GM21528 (cell line): ENCODE data around the gene WDR4.
"Not testable (repeated sequence)": the region's sequence is repeated elsewhere in the genome, so short reads cannot be mapped to it uniquely, and the experiment has no call there.

Experiments used
- ATAC-seq: cut with Tn5 transposase; IDR thresholded peaks from one replicate; pipeline ENCODE4 v1.9.1; 2021; ENCODE audit warnings: mild to moderate bottlenecking, moderate library complexity; ENCODE audit not compliant: unreplicated experiment, low FRiP score

The WDR4 gene

DNA sequence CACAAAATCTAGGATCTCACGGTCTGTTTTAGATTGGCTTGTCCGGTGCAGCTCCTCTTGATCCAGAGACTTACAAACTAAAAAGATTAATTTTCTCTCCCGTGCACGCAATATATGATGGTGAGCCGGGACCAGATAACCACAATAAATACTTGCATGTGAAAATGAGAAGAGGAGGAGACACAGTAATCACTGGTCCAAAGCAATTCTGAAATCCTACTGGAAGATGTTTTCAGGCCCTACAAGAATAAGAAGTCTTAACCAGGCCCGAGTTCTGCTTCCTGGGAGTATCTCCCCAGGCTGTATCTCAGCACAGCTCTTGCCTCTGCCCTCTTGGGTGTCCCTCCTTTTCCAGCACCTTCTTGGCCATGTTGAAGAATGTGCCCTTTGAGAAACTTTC, 1.0 kb upstream of the WDR4 start:
- ATAC-seq: no peak

DNA sequence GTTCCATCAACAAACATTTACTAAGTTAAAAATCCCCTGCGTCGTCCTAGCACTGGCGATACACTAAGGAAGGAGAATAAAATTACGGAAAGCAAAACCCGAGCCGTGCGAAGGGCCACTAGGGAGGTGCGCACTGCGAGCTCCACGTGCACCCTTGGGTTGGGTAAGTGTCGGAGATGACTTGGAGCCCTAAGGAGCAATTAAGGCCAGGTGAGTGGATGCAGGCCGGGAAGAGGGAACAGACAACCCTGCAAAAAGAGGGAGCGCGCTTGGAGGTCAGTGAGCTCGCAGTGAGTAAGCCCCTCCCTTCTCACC, 704 bp downstream of the WDR4 start:
- no peak for ATAC-seq

DNA sequence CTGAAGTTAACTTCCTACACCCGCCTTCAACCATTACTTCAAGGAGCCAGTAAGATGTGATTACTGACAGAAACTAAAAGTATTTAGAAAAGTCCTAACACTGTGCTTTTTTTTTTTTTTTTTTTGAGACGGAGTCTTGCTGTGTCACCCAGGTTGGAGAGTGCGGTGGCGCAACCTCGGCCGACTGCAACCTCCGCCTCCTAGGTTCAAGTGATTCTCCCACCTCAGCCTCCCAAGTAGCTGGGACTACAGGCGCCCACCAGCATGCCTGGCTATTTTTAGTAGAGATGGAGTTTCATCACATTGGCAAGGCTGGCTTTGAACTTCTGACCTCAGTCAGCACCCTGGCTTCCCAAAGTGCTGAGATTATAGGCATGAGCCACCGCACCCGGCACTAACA, 3.5 kb downstream of the WDR4 start:
- not testable (repeated sequence) for ATAC-seq

DNA sequence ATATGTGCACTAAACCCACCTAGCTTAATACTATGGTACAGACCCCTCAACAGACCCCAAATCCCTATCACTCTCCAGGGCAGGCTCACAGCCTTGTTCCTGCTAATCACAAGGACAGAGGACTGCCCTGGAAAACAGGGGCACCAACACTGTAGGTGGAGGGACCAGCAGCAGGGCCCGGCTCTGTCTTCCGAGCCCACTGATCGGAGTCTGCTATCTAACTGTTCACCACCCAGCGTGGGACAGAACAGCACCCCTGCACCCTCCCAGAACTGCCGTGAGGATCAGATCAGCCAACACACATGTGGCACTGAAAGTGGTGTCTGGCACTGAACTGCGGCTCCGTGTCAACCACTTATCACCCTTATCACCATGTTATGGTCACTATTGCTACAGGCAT, 6.2 kb downstream of the WDR4 start:
- no peak for ATAC-seq

DNA sequence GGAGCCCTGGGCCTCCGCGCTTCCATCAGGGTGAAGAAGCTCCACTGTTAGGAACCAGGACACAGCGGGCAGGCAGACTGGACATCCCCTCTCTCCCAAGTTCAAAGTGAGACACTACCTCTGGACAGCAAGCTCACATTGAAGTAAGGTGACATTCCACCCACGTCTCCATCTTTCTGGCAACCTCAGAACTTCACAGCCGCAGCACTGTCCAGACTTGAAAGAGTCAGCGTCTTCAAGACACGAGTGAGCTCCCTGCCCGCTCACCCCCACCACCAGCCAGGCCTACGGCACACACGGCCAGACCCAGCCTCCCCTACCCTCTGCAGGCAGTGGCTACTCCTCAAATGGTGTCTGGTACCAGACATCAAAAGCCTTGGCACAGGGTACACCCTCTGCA, 11.1 kb downstream of the WDR4 start:
- ATAC-seq: no peak

DNA sequence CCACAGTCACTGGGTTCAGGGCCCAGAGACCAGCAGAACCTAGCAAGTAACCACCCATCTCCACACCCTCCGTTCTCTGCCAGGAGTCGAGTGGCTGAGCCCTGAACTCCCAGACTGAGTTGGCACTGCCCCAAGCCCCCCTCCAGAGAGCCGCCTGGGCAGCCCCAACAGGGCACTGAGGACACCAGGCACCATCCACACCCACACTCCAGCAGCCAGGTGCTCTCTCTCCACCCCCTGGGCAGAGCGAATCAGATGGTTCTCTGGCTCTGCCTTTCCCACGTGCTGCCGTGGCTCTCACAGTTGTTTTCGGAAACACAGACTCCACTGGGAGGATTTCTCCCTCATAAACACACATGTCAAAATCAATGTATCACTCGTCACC, 13.6 kb downstream of the WDR4 start:
- no peak for ATAC-seq

DNA sequence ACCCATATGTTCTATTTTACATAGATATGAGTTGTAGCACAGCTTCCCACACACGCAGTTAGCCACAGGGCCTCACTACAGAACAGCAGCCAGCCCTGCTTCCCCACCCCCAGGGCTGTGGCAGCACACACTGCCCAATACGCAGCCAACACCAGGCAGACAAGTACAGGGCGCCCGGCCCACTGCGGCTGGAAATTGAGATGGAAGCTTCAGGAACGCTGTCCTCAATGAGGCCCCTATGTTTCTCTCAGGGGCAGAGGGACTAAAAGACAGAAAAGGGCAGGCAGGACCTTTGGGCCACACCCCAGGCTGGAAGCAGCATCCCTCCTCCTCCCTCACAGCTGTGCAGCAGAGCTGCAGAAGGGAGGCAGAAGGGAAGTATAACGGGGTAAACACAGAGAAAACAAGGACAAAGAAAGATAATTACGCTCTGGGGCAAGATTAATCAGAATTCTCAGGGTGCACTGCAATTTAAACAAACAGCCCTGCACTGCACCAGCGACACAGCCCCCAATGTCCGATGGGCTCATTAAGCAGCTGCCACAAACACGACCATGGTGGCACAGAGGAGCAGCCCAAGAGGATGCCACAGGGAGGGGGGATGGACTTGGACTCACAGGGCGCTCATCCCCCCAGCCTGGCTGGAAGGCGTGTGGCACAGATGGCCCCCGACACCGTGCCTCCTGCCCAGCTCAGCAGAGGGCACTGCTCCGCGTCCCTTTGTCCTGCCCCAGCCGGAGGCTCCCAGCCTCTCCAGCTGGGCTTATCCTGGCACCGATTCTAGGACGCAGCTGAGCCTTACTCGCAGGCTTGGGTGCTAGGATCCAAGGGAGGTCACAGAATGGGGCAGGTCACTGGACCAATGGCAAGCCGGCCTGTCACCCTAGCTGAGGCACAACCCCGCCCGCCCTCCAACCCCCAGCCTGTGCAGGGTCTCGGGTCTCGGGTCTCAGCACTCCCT, 14.2 kb downstream of the WDR4 start:
- ATAC-seq: no peak

DNA sequence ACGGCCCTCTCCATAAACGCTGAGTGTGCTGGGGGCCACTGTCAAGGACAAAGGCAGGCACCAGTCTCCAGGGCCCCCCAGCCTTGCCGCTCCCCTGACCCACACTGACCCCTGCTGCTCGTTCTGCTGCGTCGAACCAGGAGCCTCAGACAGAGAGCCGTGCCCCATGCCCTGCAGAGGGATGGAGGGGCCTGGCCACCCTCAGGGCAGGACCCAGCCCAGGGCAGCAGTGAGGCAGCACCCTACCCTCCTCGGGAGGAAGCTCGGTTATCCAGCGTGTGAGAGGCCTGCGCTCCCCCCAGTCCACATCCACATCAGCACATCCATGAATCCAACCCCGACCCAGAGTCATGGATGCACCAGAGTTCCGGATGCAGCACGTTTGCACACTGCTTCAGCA, 15.1 kb downstream of the WDR4 start:
- ATAC-seq: no peak

DNA sequence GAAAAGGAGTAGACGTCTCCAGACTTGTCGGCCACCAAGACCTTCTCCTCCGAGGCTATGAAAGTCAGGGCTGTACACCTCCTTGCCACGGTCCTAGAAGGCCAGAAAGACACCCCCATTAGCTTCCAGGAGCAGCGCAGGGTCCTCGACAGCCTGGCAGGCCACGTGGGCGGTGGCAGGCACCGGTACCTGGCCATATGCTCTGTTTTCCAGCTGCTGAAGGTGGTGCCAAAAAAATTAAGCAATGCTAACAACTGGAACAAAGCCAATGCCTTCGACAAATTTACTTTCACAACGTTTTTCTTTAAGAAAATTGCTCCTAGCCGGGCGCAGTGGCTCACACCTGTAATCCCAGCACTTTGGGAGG, 15.9 kb downstream of the WDR4 start:
- ATAC-seq: no peak

DNA sequence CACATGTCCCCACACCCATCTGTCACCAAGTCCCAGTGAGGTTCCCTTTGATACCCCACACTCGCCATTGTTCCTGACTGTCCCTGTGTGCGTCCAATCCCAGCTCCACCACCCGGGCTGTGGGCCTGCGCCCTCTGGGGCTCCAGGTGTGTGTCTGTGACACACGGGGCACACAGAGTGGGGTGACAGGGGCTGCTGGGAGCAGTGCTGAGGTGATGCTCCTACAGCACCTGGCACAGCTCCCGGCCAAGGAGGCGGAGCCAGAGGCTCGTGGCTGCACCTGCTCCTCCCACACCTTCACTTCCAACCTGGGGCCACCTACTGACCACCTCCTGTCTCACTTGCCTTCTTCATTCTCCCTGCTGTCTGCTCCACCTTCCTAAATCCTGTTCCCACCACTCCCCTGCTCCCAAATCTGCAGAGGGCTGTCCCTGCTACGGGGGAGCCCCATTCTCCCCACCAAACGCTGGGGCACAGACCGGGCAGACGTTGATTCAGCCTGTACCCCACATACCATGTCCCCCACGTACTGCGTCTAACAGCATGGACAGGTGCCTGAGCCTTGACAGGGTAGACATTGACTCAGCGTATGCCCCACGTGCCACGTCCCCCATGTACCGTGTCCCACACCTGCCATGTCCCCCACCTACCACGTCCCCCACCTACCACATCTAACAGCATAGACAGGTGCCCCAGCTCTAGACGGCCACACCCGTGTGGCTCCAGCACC, 16.4 kb downstream of the WDR4 start:
- no peak for ATAC-seq

DNA sequence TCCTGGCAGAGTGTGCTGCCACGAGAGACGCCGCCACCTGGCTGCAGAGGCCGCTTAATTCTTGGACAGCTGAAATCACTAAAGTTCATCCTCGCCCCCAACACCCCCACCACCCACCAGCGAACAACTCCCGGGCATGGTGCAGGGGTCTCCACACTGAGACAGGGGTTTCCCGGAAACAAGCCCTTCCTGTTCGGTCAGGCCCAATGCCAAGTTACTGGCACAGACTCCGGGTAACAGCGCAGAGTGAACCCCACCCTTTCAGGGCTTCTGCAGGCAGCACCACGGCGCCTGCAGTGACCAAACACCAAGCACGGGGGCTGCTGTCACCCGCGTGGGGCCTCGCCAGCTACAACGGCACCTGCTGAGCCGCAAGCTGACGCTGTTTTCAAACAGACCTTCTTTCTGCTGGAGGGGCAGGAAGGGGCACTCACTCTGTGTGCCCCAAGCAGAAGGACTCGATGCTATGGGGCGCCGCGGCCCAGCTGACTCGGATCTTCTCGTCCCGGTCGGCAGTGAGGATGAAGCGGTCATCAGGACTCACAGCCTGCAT, 17.4 kb downstream of the WDR4 start:
- ATAC-seq: no peak

DNA sequence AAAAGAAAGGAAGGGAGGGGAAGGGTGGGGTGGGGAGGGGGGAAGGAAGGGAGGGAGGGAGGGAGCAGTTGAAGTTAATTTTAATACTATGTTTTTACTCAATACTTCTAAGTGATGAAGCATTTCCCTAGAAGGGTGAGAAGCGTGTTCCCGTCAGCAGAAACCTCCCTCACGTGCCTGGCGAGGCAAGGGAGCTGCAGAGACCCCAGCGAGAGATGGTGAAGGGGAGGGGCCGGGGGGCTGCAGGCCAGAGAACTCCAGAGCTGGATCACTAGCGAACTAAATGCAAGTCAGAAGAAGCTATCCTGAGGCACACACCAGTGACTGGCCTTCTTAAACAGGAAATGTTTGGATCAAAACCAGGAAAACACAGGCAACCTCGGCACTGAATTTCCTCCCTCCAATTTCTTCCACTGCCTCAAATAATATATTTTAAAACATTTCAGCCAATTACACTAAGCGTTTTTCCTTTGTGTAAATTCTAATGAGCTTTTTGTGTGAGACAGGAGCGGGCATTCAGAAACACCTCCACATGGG, 18.0 kb downstream of the WDR4 start:
- ATAC-seq: no peak

DNA sequence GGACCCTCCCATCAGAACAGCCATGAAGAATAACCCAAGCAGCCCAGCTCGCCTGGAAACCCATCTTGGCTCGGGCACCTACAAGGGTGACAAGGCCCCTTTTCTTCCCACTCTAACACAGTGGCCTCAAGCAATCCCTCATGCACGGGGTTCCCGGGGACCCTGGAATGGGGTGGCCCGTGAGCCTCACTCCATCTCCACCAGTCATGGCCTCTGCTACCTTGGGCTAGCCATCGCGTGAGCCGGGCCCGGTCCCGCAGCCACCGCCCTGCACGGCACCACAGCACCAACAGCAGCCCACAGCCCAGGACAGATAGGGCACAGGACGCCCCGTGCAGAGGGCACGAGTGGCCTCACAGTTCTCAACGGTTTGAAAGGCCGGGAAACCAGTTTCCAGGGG, 19.0 kb downstream of the WDR4 start:
- no peak for ATAC-seq

DNA sequence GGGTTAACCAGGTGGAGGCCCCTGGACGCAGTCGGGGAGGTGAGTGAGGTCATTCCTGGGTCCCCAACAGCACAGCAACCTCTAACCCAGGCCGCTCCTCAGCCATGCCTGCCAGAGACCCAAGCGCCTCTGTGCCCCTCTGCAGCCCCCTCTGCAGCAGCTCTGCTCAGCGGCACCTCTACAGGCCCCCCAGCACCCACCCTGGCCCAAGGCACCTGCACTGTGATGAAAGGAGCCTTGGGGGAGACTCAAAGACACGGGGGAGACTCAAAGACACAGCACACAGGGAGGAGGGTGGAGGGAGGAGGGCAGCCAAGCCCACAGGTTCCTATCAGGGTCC, 19.5 kb downstream of the WDR4 start:
- no peak for ATAC-seq

DNA sequence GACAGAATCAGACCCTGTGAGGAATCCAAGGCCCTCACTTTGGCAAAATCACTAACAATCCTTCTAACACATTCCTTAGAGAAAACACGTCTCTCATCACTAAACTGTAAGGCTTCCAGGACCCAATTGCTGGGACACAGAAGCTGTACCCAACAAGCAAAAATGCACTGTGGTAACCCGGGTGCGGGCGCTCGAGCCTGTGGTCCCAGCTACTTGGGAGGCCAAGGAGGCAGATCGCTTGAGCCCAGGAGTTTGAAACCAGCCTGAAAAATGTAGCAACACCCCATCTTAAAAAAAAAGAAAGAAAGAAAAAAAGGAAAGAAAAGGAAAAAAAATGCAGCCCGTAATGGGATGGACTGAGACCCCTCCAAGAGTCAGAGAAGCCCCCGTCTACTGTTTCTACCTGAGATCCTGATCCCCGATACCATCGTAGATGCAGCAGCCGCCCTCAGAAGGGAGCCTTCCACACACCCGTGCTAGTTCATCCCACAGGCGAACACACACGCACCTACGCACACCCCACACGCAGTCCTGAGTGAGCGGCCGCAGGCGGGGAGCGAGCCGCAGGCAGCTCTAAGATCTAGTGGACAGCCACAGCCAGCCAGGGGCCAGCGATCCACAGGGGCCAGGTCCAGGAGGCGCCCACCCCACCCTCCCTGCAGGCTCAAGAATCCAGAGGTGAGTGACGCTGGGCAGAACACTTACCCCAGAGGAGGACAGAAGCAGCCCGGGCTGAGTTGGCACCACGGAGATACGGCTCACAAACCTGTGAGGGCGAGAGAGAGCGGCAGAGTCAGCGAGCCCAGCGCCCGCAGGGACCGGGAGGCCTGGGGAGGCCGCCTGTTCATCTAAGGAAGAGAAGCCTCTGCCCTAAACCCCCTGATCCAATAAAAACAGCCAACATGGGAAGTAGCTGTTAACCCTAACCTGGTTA, 20.1 kb downstream of the WDR4 start:
- ATAC-seq: no peak

DNA sequence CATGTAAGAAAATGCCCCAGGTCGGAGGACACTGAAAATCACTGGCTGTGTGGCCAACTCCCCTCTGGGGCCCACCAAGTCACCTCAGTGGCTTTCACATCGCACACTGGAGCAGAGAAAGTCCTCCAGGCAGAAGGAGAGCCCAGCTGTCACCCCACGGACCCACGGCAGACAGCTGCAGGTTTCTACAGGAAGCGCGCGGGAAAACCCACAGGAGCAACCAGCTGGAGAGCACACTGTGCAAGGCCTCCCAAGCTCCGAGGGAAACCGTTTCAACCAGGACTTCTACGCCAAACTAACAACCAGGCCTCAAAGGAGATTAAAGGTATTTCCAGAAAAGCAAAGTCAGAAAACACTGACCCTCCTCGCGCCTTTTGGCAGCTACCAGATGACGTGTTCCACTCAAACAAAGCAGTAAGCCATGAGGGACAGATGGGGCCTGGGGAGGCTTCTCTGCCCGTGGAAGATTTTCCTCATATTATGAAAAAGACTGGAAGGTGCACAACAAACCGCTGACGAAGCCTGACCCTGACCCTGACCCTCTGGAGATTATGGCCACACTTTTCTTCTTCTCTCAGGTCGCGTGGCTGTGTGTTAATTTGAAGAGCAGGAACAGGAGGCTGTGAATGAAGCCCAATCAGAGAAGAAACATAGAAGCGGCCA, 21.0 kb downstream of the WDR4 start:
- no peak for ATAC-seq

DNA sequence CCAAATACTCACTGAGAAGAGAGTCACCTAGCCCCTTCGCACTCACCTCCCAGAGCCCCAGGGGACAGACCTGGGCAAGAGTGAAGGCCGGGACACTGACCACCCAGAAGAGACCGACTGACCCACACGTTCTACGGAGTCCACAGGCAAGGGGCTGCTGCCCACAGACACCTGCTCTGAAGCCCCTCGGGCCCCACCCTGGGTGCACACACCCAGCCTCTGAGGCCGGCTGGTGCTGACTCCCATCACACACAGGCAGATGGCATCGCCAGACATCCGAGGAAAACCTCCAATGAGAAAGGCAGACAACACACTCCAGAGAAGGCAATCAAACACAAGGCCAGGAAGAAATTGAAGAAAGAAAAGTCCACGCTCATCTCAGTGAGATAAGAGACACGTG, 22.1 kb downstream of the WDR4 start:
- ATAC-seq: no peak

DNA sequence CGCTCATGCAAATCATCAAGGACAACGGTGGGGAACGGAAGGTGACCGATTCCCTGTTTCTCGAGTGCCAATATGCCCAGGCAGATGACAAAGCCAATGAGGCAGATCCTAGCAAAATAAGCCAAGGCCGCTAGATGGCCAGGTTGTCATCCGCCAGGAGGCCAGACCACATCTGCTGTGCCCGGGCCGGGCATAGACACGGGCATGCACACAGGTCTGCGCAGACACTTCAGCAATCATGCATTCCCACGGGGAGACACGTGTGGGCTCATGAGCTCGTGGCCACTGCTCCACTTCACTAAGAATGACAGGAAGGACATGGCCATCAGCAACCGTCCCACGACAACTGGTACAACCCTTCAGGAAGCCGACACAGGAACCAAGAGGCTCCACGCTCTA, 23.4 kb downstream of the WDR4 start:
- ATAC-seq: no peak

DNA sequence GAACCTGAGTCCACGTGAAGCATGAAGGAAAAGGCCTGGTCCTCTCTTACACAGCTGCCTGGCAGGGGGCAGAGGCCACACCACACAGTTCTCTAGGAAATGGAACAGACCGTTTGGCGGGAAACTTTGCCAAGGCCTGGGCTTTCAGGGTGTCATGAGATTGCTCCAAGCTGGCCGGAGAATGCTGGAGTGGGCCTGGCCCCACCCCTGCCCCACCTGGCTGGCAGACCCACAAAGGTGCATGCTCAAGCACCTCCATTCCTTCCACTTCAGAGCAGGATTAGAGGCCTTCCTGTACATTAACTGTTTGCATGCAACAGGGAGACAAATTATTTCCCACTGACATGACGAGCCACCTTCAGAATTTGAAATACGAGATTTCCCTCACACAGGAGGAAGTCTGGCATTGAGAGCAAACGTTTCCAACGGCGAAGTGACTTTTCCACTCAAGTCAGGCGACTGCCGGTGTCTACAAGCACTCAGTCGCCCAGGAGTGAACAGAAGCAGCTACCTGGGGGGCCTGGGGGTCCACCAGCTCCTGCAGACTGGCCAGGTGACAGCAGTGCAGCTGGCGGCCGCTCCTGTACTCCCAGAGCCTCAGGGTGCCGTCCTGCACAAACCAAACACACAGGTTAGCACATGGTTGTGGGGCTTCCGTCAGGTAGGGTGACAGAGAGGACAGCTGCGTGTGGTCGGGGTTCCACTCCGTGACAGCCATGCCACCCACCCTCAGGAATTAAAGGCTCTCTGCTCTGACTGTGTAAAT, 24.0 kb downstream of the WDR4 start:
- ATAC-seq: no peak
